GM21528 (cell line): Measurements from ENCODE around the gene ZNF761.

Experiments used
- ATAC-seq: cut with Tn5 transposase; IDR thresholded peaks from one replicate; pipeline ENCODE4 v1.9.1; 2021; ENCODE audit warnings: mild to moderate bottlenecking, moderate library complexity; ENCODE audit not compliant: unreplicated experiment, low FRiP score

The ZNF761 gene

GRCh38 chr19:53504885-53505284 is 73.1 kb downstream of the ZNF761 start:
- no peak for ATAC-seq

GRCh38 chr19:53506728-53507127 is 74.9 kb downstream of the ZNF761 start:
- no peak for ATAC-seq
